ENCODE results near the gene FXYD7.
"Not testable (repeated sequence)": the region's sequence is repeated elsewhere in the genome, so short reads cannot be mapped to it uniquely, and the experiment has no call there.

FXYD7 gene

GRCh38 chr19:35100588-35101533 is 42.2 kb upstream of the FXYD7 start:
- Histone ChIP-seq H3K4me2 (no peak overlapping the region), H4K20me1 (no peaks in the 10 kb centered on the region), H3K9ac (no peak overlapping the region), H3K4me3 (no peak overlapping the region), H3K4me1 (peaks cover 0 to 28% (median 16%) of the 10 kb centered on the region in 10 experiments; a peak in 12 of 20 replicates), H3K9me3 (replicated peaks in 1 of 11) (peaks cover 0 to 3% (median 1%) of the 10 kb centered on the region in 11 experiments; a peak in 4 of 22 replicates), H3K27me3 (no peaks in the 10 kb centered on the region), H3K36me3 (no peaks in the 10 kb centered on the region), H3K27ac (no peak overlapping the region)
- no peak for TF ChIP-seq Cebpa-rat (IDR thresholded peaks at IDR 0.05)

GRCh38 chr19:35101949-35102348 is 41.1 kb upstream of the FXYD7 start:
- not testable (repeated sequence) for H4K20me1 ChIP-seq, H3K9ac ChIP-seq, H3K36me3 ChIP-seq, H3K4me2 ChIP-seq, H3K4me3 ChIP-seq, H3K27ac ChIP-seq, H3K27me3 ChIP-seq
- peaks cover 0 to 11% (median 9%) of the 10 kb centered on the region in 11 experiments; a peak in 8 of 22 replicates for H3K9me3 ChIP-seq (replicated peaks in 1 of 11)
- peaks cover 0 to 21% (median 13%) of the 10 kb centered on the region in 10 experiments; a peak in 12 of 20 replicates for H3K4me1 ChIP-seq

GRCh38 chr19:35103614-35104013 is 39.4 kb upstream of the FXYD7 start:
- not testable (repeated sequence) for H3K4me2 ChIP-seq, H4K20me1 ChIP-seq, H3K27me3 ChIP-seq, H3K36me3 ChIP-seq, H3K27ac ChIP-seq, H3K9ac ChIP-seq, H3K4me3 ChIP-seq
- Histone ChIP-seq H3K9me3 (replicated peaks in 1 of 11) (peaks cover 0 to 11% (median 9%) of the 10 kb centered on the region in 11 experiments; a peak in 8 of 22 replicates), H3K4me1 (peaks cover 6 to 18% (median 12%) of the 10 kb centered on the region in 10 experiments; a peak in 17 of 20 replicates)

GRCh38 chr19:35104361-35104760 is 38.7 kb upstream of the FXYD7 start:
- TF ChIP-seq Cebpa-rat (IDR thresholded peaks at IDR 0.05), result no peak
- H3K4me2 ChIP-seq, result no peak overlapping the region
- no peak overlapping the region for H3K9ac ChIP-seq
- H3K4me1 ChIP-seq, result peaks cover 3 to 11% (median 6%) of the 10 kb centered on the region in 10 experiments; a peak in 16 of 20 replicates
- H4K20me1 ChIP-seq, result no peaks in the 10 kb centered on the region
- H3K4me3 ChIP-seq, result no peak overlapping the region
- H3K27ac ChIP-seq, result no peak overlapping the region
- H3K27me3 ChIP-seq, result no peaks in the 10 kb centered on the region
- no peaks in the 10 kb centered on the region for H3K36me3 ChIP-seq
- H3K9me3 ChIP-seq (replicated peaks in 1 of 11), result peaks cover 0 to 11% (median 9%) of the 10 kb centered on the region in 11 experiments; a peak in 8 of 22 replicates

- peaks cover 0 to 11% (median 9%) of the 10 kb centered on the region in 11 experiments; a peak in 8 of 22 replicates for H3K9me3 ChIP-seq (replicated peaks in 1 of 11)
- no peaks in the 10 kb centered on the region for H4K20me1 ChIP-seq
- no peak overlapping the region for H3K27ac ChIP-seq
- no peaks in the 10 kb centered on the region for H3K27me3 ChIP-seq
- no peak overlapping the region for H3K9ac ChIP-seq
- no peak overlapping the region for H3K4me3 ChIP-seq
- H3K4me2 ChIP-seq, result no peak overlapping the region
- peaks cover 0 to 14% (median 5%) of the 10 kb centered on the region in 10 experiments; a peak in 7 of 20 replicates for H3K4me1 ChIP-seq
- no peak for TF ChIP-seq Cebpa-rat (IDR thresholded peaks at IDR 0.05)
- no peaks in the 10 kb centered on the region for H3K36me3 ChIP-seq
Observed at GRCh38 chr19:35105047-35105410, 38.0 kb upstream of the FXYD7 start.

- peaks cover 0 to 14% (median 5%) of the 10 kb centered on the region in 10 experiments; a peak in 7 of 20 replicates for H3K4me1 ChIP-seq
- TF ChIP-seq Cebpa-rat (IDR thresholded peaks at IDR 0.05), result no peak
- H4K20me1 ChIP-seq, result no peaks in the 10 kb centered on the region
- no peak overlapping the region for H3K9ac ChIP-seq
- H3K4me3 ChIP-seq, result no peak overlapping the region
- H3K36me3 ChIP-seq, result no peaks in the 10 kb centered on the region
- no peaks in the 10 kb centered on the region for H3K27me3 ChIP-seq
- peaks cover 0 to 11% (median 9%) of the 10 kb centered on the region in 11 experiments; a peak in 8 of 22 replicates for H3K9me3 ChIP-seq (replicated peaks in 1 of 11)
- H3K27ac ChIP-seq, result no peak overlapping the region
- no peak overlapping the region for H3K4me2 ChIP-seq
Observed at GRCh38 chr19:35105411-35106290, 37.4 kb upstream of the FXYD7 start.

GRCh38 chr19:35106291-35106583 is 36.8 kb upstream of the FXYD7 start:
- no peak overlapping the region for H3K9ac ChIP-seq
- TF ChIP-seq Cebpa-rat (IDR thresholded peaks at IDR 0.05), result no peak
- H3K4me2 ChIP-seq, result no peak overlapping the region

GRCh38 chr19:35106898-35107541 is 36.0 kb upstream of the FXYD7 start:
- no peaks in the 10 kb centered on the region for H4K20me1 ChIP-seq
- peaks cover 0 to 18% (median 5%) of the 10 kb centered on the region in 10 experiments; a peak in 7 of 20 replicates for H3K4me1 ChIP-seq
- no peaks in the 10 kb centered on the region for H3K27me3 ChIP-seq
- H3K9ac ChIP-seq, result no peak overlapping the region
- no peaks in the 10 kb centered on the region for H3K36me3 ChIP-seq
- TF ChIP-seq Cebpa-rat (IDR thresholded peaks at IDR 0.05), result no peak
- peaks cover 0 to 11% (median 9%) of the 10 kb centered on the region in 11 experiments; a peak in 8 of 22 replicates for H3K9me3 ChIP-seq (replicated peaks in 1 of 11)
- H3K4me3 ChIP-seq, result no peak overlapping the region
- H3K4me2 ChIP-seq, result peak overlapping the region in 3 of 11 experiments; percentile 33 to 52 (median 50); a peak in 1 of 22 replicates
- no peak overlapping the region for H3K27ac ChIP-seq

More at GRCh38 chr19:35106291-35106583, 36.8 kb upstream of the FXYD7 start:
- Histone ChIP-seq H3K4me1 (peaks cover 0 to 18% (median 5%) of the 10 kb centered on the region in 10 experiments; a peak in 7 of 20 replicates), H3K4me3 (no peak overlapping the region), H4K20me1 (no peaks in the 10 kb centered on the region), H3K9me3 (replicated peaks in 1 of 11) (peaks cover 0 to 11% (median 9%) of the 10 kb centered on the region in 11 experiments; a peak in 8 of 22 replicates), H3K27ac (no peak overlapping the region), H3K36me3 (no peaks in the 10 kb centered on the region), H3K27me3 (no peaks in the 10 kb centered on the region)

All from BLaER1 treated with 17β-estradiol and CSF1 and Interleukin-3, amounts not matched to agents 10 nM and 100 nM (cell line).